Measurements from ENCODE around the gene GNLY.
A peak's percentile ranks its signal among the peaks of the same experiment; 100 is the strongest.

GNLY gene

DNA sequence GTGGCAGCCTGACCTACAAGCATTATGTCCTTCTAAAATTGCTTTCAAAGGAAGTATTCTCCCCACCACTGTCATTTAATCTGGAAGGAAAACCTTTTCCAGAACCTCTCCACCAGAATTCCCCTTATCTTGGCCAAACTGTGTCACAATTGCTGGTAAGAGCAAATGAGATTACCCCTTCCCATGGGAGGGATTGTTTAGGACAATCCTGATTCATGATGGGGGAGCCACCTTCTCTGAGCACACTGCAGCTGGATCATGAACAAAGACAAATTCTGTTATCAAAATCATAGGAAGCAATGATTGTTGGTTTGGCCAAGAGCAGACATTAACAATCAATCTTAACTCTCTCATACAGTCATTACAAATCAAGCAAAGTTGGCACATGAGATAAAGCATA, 41.5 kb downstream of the GNLY start:
- H3K4me1 ChIP-seq = peaks cover 0 to 40% (median 23%) of the 10 kb centered on the region in 4 donors
- H3K9me3 ChIP-seq = no peaks in the 10 kb centered on the region
- intact Hi-C loops (cut with DNase I; ENCODE audit: low total_unique reads) = no loop called here
- no peak for DNase-seq
- peak overlapping the region in 1 of 2 donors; percentile 96 for H3K27ac ChIP-seq
- H3K4me3 ChIP-seq = no peak overlapping the region
- no peaks in the 10 kb centered on the region for H3K36me3 ChIP-seq
- no peaks in the 10 kb centered on the region for H3K27me3 ChIP-seq
- TF ChIP-seq, protein P1, sequence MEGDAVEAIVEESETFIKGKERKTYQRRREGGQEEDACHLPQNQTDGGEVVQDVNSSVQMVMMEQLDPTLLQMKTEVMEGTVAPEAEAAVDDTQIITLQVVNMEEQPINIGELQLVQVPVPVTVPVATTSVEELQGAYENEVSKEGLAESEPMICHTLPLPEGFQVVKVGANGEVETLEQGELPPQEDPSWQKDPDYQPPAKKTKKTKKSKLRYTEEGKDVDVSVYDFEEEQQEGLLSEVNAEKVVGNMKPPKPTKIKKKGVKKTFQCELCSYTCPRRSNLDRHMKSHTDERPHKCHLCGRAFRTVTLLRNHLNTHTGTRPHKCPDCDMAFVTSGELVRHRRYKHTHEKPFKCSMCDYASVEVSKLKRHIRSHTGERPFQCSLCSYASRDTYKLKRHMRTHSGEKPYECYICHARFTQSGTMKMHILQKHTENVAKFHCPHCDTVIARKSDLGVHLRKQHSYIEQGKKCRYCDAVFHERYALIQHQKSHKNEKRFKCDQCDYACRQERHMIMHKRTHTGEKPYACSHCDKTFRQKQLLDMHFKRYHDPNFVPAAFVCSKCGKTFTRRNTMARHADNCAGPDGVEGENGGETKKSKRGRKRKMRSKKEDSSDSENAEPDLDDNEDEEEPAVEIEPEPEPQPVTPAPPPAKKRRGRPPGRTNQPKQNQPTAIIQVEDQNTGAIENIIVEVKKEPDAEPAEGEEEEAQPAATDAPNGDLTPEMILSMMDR (IDR thresholded peaks at IDR 0.05) = no peak

GRCh38 chr2:85736456-85737355, 42.5 kb downstream of the GNLY start:
- TF ChIP-seq, protein P1 (IDR thresholded peaks at IDR 0.05) = no peak
- H3K27me3 ChIP-seq = no peaks in the 10 kb centered on the region
- peak overlapping the region; percentile 96 to 97 for H3K27ac ChIP-seq
- no peaks in the 10 kb centered on the region for H3K9me3 ChIP-seq
- DNase-seq = no peak
- intact Hi-C loops (cut with DNase I; ENCODE audit: low total_unique reads) = no loop called here
- no peaks in the 10 kb centered on the region for H3K36me3 ChIP-seq
- no peak overlapping the region for H3K4me3 ChIP-seq
- peaks cover 0 to 50% (median 33%) of the 10 kb centered on the region in 4 donors for H3K4me1 ChIP-seq

GRCh38 chr2:85737481-85737880, 43.3 kb downstream of the GNLY start:
- no peaks in the 10 kb centered on the region for H3K36me3 ChIP-seq
- peak; percentile 95 to 96 for DNase-seq
- TF ChIP-seq, protein P1 (IDR thresholded peaks at IDR 0.05) = no peak
- H3K9me3 ChIP-seq = no peaks in the 10 kb centered on the region
- no peak overlapping the region for H3K4me3 ChIP-seq
- intact Hi-C loops (cut with DNase I; ENCODE audit: low total_unique reads) = no loop called here
- H3K4me1 ChIP-seq = peaks cover 0 to 56% (median 41%) of the 10 kb centered on the region in 4 donors
- peak overlapping the region; percentile 96 to 97 for H3K27ac ChIP-seq
- no peaks in the 10 kb centered on the region for H3K27me3 ChIP-seq

- intact Hi-C loops (cut with DNase I; ENCODE audit: low total_unique reads) = no loop called here
- no peak for DNase-seq
- Histone ChIP-seq H3K27me3 (no peaks in the 10 kb centered on the region), H3K27ac (peak overlapping the region; percentile 96 to 97), H3K9me3 (no peaks in the 10 kb centered on the region), H3K4me1 (peaks cover 2 to 60% (median 45%) of the 10 kb centered on the region in 4 donors), H3K36me3 (no peaks in the 10 kb centered on the region), H3K4me3 (no peak overlapping the region)
- TF ChIP-seq, protein P1 (IDR thresholded peaks at IDR 0.05) = no peak
Measured at GRCh38 chr2:85737961-85738360, 43.8 kb downstream of the GNLY start.

DNA sequence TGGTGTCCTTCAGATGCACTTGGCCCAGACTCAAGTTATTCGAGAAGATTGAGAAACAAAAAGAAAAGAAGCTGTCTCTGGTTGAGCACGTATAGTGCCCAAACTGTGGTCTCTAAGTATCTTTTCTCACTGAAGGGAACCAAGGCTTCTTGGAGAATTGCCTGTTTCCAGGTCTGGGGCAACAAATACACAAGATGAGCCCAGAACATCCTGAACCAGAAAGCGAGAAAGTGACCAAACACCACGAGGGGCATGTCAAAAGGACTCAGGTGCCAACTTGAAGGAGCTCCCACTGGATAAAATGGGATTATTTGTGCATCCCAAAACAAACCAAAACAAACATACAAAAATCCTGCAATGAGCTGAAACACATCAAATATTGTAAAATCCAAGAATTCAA, 46.0 kb downstream of the GNLY start:
- peaks cover 13 to 83% (median 64%) of the 10 kb centered on the region in 4 donors for H3K4me1 ChIP-seq
- no peak overlapping the region for H3K4me3 ChIP-seq

More for the DNA sequence above, 46.0 kb downstream of the GNLY start:
- H3K27ac ChIP-seq = peak overlapping the region; percentile 96 to 97
- intact Hi-C loops (cut with DNase I; ENCODE audit: low total_unique reads) = loop anchor here (10.0 kb wide), 1 partner anchor 55 kb away; no protein-coding TSS in a partner anchor
- DNase-seq = no peak
- no peaks in the 10 kb centered on the region for H3K9me3 ChIP-seq
- H3K36me3 ChIP-seq = no peaks in the 10 kb centered on the region
- TF ChIP-seq, protein P1 (IDR thresholded peaks at IDR 0.05) = no peak
- H3K27me3 ChIP-seq = no peaks in the 10 kb centered on the region
